Thoracic aorta endothelial cell (primary cell): ENCODE data around the gene ZNF679. TPM values are rescaled to one million over a fixed set of nuclear protein-coding genes. Genes with fewer than 3 reads are reported as not detected.

Experiments used
- total RNA-seq: library from RNA; depleted of rRNA; stranded (reverse); fragments of >200 nt; gene quantifications from 2 replicates; pipeline ENCODE4 v1.2.3, GENCODE V29; 2012

ZNF679 gene
- total RNA-seq, result not detected in 2 replicates

DNA sequence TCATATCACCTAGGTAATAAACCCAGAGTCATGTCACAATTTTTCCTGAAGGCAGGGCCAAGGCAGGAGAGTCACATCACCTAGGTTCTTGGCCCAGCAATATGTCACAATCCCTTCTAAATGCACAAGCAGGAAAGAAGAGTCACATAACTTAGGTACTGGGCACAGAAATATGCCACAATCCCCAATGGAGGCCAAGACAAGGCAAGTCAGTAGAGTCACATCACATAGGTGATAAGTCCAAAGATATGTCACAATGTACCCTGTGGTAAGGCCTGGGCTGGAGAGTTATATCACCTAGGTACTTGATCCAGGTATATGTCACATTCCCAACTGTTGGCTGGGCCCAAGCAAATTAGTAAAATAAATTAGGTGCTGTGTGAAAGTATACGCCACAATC lies at the start of gene ZNF679:
Gene ZNF679 (plus strand): TSS at position 301 of the 400 bp plus-strand sequence. CDS start 20,644 bp downstream, outside the sequence.

DNA sequence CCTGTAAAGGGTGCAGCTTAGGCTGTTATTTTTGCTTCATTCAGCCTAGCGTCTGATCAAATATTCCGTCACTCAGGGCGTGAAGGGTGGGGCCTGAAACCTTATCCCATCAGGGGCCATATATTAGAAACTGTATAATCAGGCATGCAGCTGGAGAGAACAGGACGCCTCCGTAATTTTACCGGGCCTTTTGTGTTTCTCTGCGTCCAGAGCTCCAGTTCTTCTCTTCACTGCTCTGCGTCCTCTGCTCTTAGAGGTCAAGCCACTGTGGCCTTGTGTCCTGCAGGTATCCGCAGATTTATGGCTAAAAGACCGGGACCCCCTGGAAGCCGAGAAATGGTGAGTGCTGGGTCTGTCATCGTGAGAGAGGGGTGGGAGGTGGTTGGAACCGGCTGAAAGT lies 21.4 kb upstream of the ZNF679 start, which contains the start of gene ZNF735:
Gene ZNF735 (plus strand): TSS at position 301 of the 400 bp plus-strand sequence. CDS start 0 bp downstream, at position 301.

DNA sequence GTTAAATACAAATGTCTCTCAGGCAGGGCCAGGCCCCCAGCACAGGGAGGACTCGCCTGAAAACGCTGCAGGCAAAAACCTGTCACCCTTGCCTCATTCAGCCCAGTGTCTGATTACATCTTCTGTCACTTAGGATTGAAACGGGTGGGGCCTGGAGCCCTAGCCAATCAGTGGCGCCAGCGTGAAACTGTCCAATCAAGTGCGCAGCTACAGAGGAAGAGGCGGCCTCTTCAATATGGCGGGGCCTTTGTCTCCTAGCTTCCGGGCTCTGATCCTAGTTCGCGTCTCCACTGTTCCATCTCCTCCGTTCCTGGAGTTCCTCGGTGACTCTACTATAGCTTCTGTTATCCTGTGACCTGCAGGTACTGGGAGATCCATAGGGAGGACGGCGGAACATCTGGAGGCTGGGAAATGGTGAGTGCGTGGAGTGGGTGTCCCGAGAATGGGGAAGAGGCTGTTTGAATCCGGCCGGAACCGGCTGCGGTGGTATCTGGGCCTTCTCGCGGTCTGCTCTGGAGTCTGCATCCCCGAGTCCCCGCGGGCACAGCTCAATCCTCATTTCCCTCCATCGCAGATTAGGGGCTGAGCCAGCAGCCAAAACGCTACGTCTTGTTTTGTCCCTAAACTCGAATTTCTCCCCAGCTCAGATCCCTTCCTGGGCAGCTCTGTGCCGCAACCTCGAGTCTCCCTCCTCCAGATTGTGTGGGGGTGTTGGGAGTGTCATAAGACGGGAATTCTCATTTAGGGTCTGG lies 85.6 kb downstream of the ZNF679 start, which contains the start of gene ZNF736:
Gene ZNF736 (plus strand): TSS at position 222 of the 752 bp plus-strand sequence. CDS start 190 bp downstream, at position 412.

Other genes starting within 250 kb of the ZNF679 start
- gene ZNF722, start 229.6 kb upstream of the ZNF679 start, total RNA-seq, result not detected in 2 replicates
- 0.07 TPM in 1 of 2 replicates, not detected in the other for gene ZNF727, start 183.0 kb upstream of the ZNF679 start, total RNA-seq
- gene ZNF735, start 21.3 kb upstream of the ZNF679 start, total RNA-seq, result not detected in 2 replicates
- gene ZNF736, start 85.5 kb downstream of the ZNF679 start, total RNA-seq, result 9.0 and 11.7 TPM in 2 replicates